ENCODE results near the gene REN.

REN gene

GRCh38 chr1:204124639-204125038 lies 41.5 kb downstream of the REN start:
- TF ChIP-seq, protein P1, sequence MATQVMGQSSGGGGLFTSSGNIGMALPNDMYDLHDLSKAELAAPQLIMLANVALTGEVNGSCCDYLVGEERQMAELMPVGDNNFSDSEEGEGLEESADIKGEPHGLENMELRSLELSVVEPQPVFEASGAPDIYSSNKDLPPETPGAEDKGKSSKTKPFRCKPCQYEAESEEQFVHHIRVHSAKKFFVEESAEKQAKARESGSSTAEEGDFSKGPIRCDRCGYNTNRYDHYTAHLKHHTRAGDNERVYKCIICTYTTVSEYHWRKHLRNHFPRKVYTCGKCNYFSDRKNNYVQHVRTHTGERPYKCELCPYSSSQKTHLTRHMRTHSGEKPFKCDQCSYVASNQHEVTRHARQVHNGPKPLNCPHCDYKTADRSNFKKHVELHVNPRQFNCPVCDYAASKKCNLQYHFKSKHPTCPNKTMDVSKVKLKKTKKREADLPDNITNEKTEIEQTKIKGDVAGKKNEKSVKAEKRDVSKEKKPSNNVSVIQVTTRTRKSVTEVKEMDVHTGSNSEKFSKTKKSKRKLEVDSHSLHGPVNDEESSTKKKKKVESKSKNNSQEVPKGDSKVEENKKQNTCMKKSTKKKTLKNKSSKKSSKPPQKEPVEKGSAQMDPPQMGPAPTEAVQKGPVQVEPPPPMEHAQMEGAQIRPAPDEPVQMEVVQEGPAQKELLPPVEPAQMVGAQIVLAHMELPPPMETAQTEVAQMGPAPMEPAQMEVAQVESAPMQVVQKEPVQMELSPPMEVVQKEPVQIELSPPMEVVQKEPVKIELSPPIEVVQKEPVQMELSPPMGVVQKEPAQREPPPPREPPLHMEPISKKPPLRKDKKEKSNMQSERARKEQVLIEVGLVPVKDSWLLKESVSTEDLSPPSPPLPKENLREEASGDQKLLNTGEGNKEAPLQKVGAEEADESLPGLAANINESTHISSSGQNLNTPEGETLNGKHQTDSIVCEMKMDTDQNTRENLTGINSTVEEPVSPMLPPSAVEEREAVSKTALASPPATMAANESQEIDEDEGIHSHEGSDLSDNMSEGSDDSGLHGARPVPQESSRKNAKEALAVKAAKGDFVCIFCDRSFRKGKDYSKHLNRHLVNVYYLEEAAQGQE (IDR thresholded peaks at IDR 0.05; ENCODE audit: insufficient read depth in 1 of 2, low read depth in 2 of 2, low read length in 2 of 2), result no peak
- no peak for TF ChIP-seq POLR2AphosphoS5 (IDR thresholded peaks at IDR 0.05; ENCODE audit: low read depth, low read length)
- no peak for TF ChIP-seq SIN3A (IDR thresholded peaks at IDR 0.05; ENCODE audit: borderline replicate concordance, insufficient read depth, low read length)
- TF ChIP-seq FOXP2 (optimal IDR thresholded peaks at IDR 0.05; ENCODE audit: borderline replicate concordance, extremely low read depth, extremely low read length, insufficient read depth), result no peak
- no peak for TF ChIP-seq TAF1 (IDR thresholded peaks at IDR 0.05; ENCODE audit: borderline replicate concordance, insufficient read depth, low read length)

- TF ChIP-seq POLR2AphosphoS5 (IDR thresholded peaks at IDR 0.05; ENCODE audit: low read depth, low read length), result no peak
- TF ChIP-seq, protein P1 (IDR thresholded peaks at IDR 0.05; ENCODE audit: insufficient read depth in 1 of 2, low read depth in 2 of 2, low read length in 2 of 2), result no peak
- TF ChIP-seq SIN3A (IDR thresholded peaks at IDR 0.05; ENCODE audit: borderline replicate concordance, insufficient read depth, low read length), result no peak
- no peak for TF ChIP-seq FOXP2 (optimal IDR thresholded peaks at IDR 0.05; ENCODE audit: borderline replicate concordance, extremely low read depth, extremely low read length, insufficient read depth)
- no peak for TF ChIP-seq TAF1 (IDR thresholded peaks at IDR 0.05; ENCODE audit: borderline replicate concordance, insufficient read depth, low read length)
Measured at GRCh38 chr1:204123376-204123775, 42.8 kb downstream of the REN start.

DNA sequence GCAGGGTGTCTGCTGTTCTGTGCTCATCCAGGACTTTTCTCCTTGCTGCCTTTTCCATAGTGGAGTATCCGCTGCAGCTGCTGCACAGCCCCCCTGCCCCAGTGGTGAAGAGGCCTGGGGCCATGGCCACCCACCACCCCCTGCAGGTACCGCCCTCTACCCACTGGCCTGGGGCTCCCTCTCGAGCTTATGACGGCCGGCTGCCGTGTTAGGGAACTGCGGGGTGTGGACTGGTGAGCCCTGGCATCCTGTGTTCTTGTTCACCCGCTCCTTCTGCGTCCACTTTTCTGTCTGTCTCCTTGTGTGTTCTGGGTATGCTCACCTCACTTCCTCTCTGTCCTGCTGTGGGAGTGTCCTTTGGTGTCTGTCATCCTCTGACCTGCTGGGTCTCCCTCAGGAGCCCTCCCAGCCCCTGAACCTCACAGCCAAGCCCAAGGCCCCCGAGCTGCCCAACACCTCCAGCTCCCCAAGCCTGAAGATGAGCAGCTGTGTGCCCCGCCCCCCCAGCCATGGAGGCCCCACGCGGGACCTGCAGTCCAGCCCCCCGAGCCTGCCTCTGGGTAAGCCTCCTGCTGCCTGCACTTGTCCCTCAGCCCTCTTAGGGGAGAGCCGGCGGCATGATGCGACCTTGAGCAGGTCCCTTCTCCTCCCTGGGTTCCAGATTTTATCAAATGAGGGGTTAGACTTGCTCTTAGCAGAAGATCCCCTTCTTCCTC lies 44.1 kb downstream of the REN start:
- TF ChIP-seq, protein P1 (IDR thresholded peaks at IDR 0.05; ENCODE audit: insufficient read depth in 1 of 2, low read depth in 2 of 2, low read length in 2 of 2), result no peak
- TF ChIP-seq POLR2AphosphoS5 (IDR thresholded peaks at IDR 0.05; ENCODE audit: low read depth, low read length), result no peak
- TF ChIP-seq SIN3A (IDR thresholded peaks at IDR 0.05; ENCODE audit: borderline replicate concordance, insufficient read depth, low read length), result no peak

- TF ChIP-seq FOXP2 (optimal IDR thresholded peaks at IDR 0.05; ENCODE audit: borderline replicate concordance, extremely low read depth, extremely low read length, insufficient read depth), result no peak
- no peak for TF ChIP-seq TAF1 (IDR thresholded peaks at IDR 0.05; ENCODE audit: borderline replicate concordance, insufficient read depth, low read length)
- TF ChIP-seq, protein P1 (IDR thresholded peaks at IDR 0.05; ENCODE audit: insufficient read depth in 1 of 2, low read depth in 2 of 2, low read length in 2 of 2), result no peak
- no peak for TF ChIP-seq POLR2AphosphoS5 (IDR thresholded peaks at IDR 0.05; ENCODE audit: low read depth, low read length)
- no peak for TF ChIP-seq SIN3A (IDR thresholded peaks at IDR 0.05; ENCODE audit: borderline replicate concordance, insufficient read depth, low read length)
Measured at GRCh38 chr1:204116539-204116938, 49.6 kb downstream of the REN start.

All from PFSK-1 (cell line).